Measurements from ENCODE around the gene GRAMD1A. TPM values are rescaled to one million over a fixed set of nuclear protein-coding genes. Genes with fewer than 3 reads are reported as not detected.

GRAMD1A gene
- total and polyA plus RNA-seq, 9 of the 15 experiments (the other 6 are each of a cell fraction or from before 2014, with no cell fraction given): 1.4 to 63.8 (median 38.5) TPM

DNA sequence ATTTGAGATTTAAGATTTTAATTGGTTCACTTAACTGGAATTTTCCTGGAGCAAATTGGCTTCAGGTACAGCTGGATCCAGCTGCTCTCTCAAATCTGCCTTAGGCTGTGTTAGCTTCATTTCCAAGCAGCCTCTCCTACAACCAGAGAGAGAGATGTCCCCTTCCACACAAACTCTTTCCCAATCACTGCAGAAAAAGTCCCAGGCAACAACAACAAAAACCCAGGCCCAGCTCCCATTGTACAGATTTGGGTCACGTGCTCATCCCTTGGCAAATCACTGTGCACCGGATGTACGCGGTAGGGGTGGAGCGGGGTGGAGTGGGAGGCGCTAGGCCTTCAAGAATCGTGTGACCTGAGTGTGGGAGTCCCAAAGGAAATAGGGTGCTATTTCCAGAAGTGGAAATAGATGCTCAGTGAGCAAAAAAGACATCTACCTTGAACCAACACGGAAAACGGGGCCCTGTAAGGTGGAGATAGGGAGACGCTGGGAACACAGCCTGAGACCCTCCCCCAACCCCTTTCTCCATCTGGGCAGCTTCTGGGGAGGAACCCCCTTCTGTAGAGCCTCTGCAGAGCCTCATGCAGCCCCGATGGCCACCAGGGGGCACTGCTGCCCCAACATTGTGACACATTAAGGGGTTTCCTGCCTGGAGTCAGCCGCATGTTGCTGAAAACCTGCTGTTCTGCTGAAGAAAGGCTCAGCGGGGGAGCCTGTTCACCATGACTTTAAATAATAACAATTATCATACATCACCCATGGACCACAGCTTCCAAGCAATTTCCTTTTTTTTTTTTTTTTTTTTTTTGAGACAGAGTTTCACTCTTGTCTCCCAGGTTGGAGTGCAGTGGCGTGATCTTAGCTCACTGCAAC, 66.8 kb downstream of the GRAMD1A start (continued):
- TF ChIP-seq JUND (IDR thresholded peaks at IDR 0.05; ENCODE audit: borderline replicate concordance, low read depth, low read length) (peak; percentile 37; the same call in 1 of the 2 replicates), JUND (tag; IDR thresholded peaks at IDR 0.05; ENCODE audit: borderline replicate concordance, low read depth, low read length) (no peak), NFE2 (IDR thresholded peaks at IDR 0.05; ENCODE audit: low read depth) (no peak), FOXK2 (conservative IDR thresholded peaks at IDR 0.05 in 1 of 2, IDR thresholded peaks at IDR 0.05 in 1 of 2; ENCODE audit: low read depth in 2 of 2) (peak in 1 of 2 experiments; percentile 44; a peak in 2 of 4 replicates), FOSL1 (tag; conservative IDR thresholded peaks at IDR 0.05) (0 out of 2 replicates have a peak, but pooled peaks have one; percentile 19), KLF13 (tag; IDR thresholded peaks at IDR 0.05; ENCODE audit: borderline replicate concordance, low read depth) (0 out of 2 replicates have a peak, but pooled peaks have one; percentile 44), E2F8 (IDR thresholded peaks at IDR 0.05; ENCODE audit: low read depth, partially characterized antibody) (peak; percentile 35), HDAC2 (IDR thresholded peaks at IDR 0.05) (peak; percentile 83), ADNP (tag; IDR thresholded peaks at IDR 0.05) (0 out of 2 replicates have a peak, but pooled peaks have one; percentile 54), CEBPB (tag; IDR thresholded peaks at IDR 0.05) (peak; percentile 17), SIN3B (IDR thresholded peaks at IDR 0.05; ENCODE audit: low read depth) (0 out of 2 replicates have a peak, but pooled peaks have one; percentile 54), SPI1 (IDR thresholded peaks at IDR 0.05; ENCODE audit: borderline replicate concordance, low read depth, low read length) (peak; percentile 39; the same call in 1 of the 2 replicates), CREM (IDR thresholded peaks at IDR 0.05; ENCODE audit: low read depth) (peak; percentile 31; the same call in 1 of the 2 replicates), PHF21A (IDR thresholded peaks at IDR 0.05; ENCODE audit: borderline replicate concordance, low read depth) (peak; percentile 79; the same call in 1 of the 2 replicates), NFYB (IDR thresholded peaks at IDR 0.05; ENCODE audit: extremely low read depth, insufficient read length) (peak; percentile 77)
- TF ChIP-seq, protein P1, sequence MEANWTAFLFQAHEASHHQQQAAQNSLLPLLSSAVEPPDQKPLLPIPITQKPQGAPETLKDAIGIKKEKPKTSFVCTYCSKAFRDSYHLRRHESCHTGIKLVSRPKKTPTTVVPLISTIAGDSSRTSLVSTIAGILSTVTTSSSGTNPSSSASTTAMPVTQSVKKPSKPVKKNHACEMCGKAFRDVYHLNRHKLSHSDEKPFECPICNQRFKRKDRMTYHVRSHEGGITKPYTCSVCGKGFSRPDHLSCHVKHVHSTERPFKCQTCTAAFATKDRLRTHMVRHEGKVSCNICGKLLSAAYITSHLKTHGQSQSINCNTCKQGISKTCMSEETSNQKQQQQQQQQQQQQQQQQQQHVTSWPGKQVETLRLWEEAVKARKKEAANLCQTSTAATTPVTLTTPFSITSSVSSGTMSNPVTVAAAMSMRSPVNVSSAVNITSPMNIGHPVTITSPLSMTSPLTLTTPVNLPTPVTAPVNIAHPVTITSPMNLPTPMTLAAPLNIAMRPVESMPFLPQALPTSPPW (CRISPR knock-in tag; IDR thresholded peaks at IDR 0.05): peak; percentile 53
- TF ChIP-seq, protein P2, sequence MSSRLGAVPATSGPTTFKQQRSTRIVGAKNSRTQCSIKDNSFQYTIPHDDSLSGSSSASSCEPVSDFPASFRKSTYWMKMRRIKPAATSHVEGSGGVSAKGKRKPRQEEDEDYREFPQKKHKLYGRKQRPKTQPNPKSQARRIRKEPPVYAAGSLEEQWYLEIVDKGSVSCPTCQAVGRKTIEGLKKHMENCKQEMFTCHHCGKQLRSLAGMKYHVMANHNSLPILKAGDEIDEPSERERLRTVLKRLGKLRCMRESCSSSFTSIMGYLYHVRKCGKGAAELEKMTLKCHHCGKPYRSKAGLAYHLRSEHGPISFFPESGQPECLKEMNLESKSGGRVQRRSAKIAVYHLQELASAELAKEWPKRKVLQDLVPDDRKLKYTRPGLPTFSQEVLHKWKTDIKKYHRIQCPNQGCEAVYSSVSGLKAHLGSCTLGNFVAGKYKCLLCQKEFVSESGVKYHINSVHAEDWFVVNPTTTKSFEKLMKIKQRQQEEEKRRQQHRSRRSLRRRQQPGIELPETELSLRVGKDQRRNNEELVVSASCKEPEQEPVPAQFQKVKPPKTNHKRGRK (tag; IDR thresholded peaks at IDR 0.05): no peak
- TF ChIP-seq, protein P3, sequence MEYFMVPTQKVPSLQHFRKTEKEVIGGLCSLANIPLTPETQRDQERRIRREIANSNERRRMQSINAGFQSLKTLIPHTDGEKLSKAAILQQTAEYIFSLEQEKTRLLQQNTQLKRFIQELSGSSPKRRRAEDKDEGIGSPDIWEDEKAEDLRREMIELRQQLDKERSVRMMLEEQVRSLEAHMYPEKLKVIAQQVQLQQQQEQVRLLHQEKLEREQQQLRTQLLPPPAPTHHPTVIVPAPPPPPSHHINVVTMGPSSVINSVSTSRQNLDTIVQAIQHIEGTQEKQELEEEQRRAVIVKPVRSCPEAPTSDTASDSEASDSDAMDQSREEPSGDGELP (CRISPR knock-in tag; IDR thresholded peaks at IDR 0.05; ENCODE audit: borderline replicate concordance): peak; percentile 43; the same call in 1 of the 2 replicates
- TF ChIP-seq, protein P4, sequence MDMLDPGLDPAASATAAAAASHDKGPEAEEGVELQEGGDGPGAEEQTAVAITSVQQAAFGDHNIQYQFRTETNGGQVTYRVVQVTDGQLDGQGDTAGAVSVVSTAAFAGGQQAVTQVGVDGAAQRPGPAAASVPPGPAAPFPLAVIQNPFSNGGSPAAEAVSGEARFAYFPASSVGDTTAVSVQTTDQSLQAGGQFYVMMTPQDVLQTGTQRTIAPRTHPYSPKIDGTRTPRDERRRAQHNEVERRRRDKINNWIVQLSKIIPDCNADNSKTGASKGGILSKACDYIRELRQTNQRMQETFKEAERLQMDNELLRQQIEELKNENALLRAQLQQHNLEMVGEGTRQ (CRISPR knock-in tag; IDR thresholded peaks at IDR 0.05): peak; percentile 91
